ENCODE data around the gene GRIA3.
A peak's percentile ranks its signal among the peaks of the same experiment; 100 is the strongest.

Gene GRIA3

DNA sequence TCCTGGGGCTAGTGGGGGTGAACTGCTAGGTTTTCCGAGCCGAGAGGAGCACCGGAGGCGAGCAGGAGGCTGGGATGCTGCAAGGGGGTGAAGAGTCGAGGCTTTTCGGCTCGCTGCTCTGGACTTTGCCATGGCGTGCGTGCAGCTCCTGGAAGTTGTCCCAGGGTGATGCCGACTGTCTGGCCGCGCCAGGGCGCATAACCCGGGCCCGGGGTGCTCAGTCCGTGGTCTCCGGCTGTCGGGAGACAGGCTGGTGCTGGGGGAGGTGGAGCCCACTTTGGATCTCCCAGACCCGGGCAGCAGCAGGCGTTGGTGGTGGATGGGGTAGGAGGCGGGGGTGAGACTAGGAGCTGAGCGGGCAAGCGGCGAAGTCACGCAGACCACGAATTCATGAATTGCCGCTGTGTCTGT, 793 bp downstream of the GRIA3 start:
- no peak overlapping the region for H3K23ac ChIP-seq (ENCODE audit: low read length)
- H2AK5ac ChIP-seq (ENCODE audit: low read length), result no peak overlapping the region
- H3K4me3 ChIP-seq (ENCODE audit: low read depth, low read length), result no peak overlapping the region
- no CpG with 5 or more reads among the region's 27 CpGs for WGBS (ENCODE audit: extremely low coverage, insufficient coverage, insufficient read length)
- no peak overlapping the region for H2BK12ac ChIP-seq (ENCODE audit: low read length)
- H3K27me3 ChIP-seq (ENCODE audit: insufficient read depth, low read length), result peaks cover 11% of the 10 kb centered on the region
- H3K14ac ChIP-seq (ENCODE audit: low read length), result no peak overlapping the region
- no peak overlapping the region for H2BK120ac ChIP-seq (ENCODE audit: insufficient read depth, low read length, poor library complexity)
- H3K4me1 ChIP-seq (ENCODE audit: control insufficient read depth in 1 of 2, insufficient read depth in 2 of 2, low read length in 2 of 2), result no peaks in the 10 kb centered on the region
- H4K91ac ChIP-seq (ENCODE audit: low read depth, low read length), result no peak overlapping the region
- H3K36me3 ChIP-seq (ENCODE audit: control insufficient read depth in 1 of 2, insufficient read depth in 2 of 2, low read length in 2 of 2), result no peaks in the 10 kb centered on the region
- no peak overlapping the region for H3K4ac ChIP-seq (ENCODE audit: low read depth, low read length)
- no peak overlapping the region for H2AFZ ChIP-seq (ENCODE audit: insufficient read depth, low read length, poor library complexity)
- H3K9me3 ChIP-seq (ENCODE audit: insufficient read depth, low read depth, low read length), result no peaks in the 10 kb centered on the region
- no peak for DNase-seq
- no peak overlapping the region for H2BK5ac ChIP-seq (ENCODE audit: low read depth, low read length, poor library complexity)
- no peaks in the 10 kb centered on the region for H3K79me1 ChIP-seq (ENCODE audit: low read length)
- no peak overlapping the region for H4K8ac ChIP-seq (ENCODE audit: low read depth, low read length)
- H3K4me2 ChIP-seq (ENCODE audit: low read length), result peak overlapping the region; percentile 76
- H3K27ac ChIP-seq (ENCODE audit: low read depth, low read length), result no peak overlapping the region
- no peak overlapping the region for H4K12ac ChIP-seq (ENCODE audit: low read depth, low read length)
- no peak overlapping the region for H3K9ac ChIP-seq (ENCODE audit: low read length)
- no peaks in the 10 kb centered on the region for H3K79me2 ChIP-seq (ENCODE audit: control insufficient read depth, insufficient read depth, low read length, poor library complexity)
- H3K18ac ChIP-seq (ENCODE audit: low read length), result no peak overlapping the region

DNA sequence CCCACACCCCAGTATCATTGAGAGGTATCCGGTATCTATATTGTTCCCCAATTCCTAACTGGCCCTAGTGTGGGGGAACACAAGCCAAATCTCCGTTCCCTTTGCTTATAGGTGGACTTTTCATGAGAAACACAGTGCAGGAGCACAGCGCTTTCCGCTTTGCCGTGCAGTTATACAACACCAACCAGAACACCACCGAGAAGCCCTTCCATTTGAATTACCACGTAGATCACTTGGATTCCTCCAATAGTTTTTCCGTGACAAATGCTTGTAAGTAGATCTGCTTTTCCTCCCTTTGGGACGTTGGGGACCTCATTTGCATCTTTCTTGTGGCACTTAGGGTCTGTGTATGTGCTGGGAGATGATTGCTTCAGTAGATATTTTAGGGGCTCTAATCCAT, 1.6 kb downstream of the GRIA3 start:
- H3K79me1 ChIP-seq (ENCODE audit: low read length), result no peaks in the 10 kb centered on the region
- no peak for DNase-seq
- no peak overlapping the region for H2BK120ac ChIP-seq (ENCODE audit: insufficient read depth, low read length, poor library complexity)
- H3K4ac ChIP-seq (ENCODE audit: low read depth, low read length), result no peak overlapping the region
- no peaks in the 10 kb centered on the region for H3K79me2 ChIP-seq (ENCODE audit: control insufficient read depth, insufficient read depth, low read length, poor library complexity)
- no peak overlapping the region for H2BK5ac ChIP-seq (ENCODE audit: low read depth, low read length, poor library complexity)
- peaks cover 11% of the 10 kb centered on the region for H3K27me3 ChIP-seq (ENCODE audit: insufficient read depth, low read length)
- H4K12ac ChIP-seq (ENCODE audit: low read depth, low read length), result no peak overlapping the region
- H2BK12ac ChIP-seq (ENCODE audit: low read length), result no peak overlapping the region
- H3K36me3 ChIP-seq (ENCODE audit: control insufficient read depth in 1 of 2, insufficient read depth in 2 of 2, low read length in 2 of 2), result no peaks in the 10 kb centered on the region
- no peak overlapping the region for H3K14ac ChIP-seq (ENCODE audit: low read length)
- H2AFZ ChIP-seq (ENCODE audit: insufficient read depth, low read length, poor library complexity), result no peak overlapping the region
- no peak overlapping the region for H3K4me3 ChIP-seq (ENCODE audit: low read depth, low read length)
- H4K91ac ChIP-seq (ENCODE audit: low read depth, low read length), result no peak overlapping the region
- H3K9me3 ChIP-seq (ENCODE audit: insufficient read depth, low read depth, low read length), result no peaks in the 10 kb centered on the region
- H3K4me2 ChIP-seq (ENCODE audit: low read length), result no peak overlapping the region
- H3K4me1 ChIP-seq (ENCODE audit: control insufficient read depth in 1 of 2, insufficient read depth in 2 of 2, low read length in 2 of 2), result no peaks in the 10 kb centered on the region
- H4K8ac ChIP-seq (ENCODE audit: low read depth, low read length), result no peak overlapping the region
- no peak overlapping the region for H3K18ac ChIP-seq (ENCODE audit: low read length)
- H3K27ac ChIP-seq (ENCODE audit: low read depth, low read length), result no peak overlapping the region
- WGBS (ENCODE audit: extremely low coverage, insufficient coverage, insufficient read length), result no CpG with 5 or more reads among the region's 9 CpGs
- no peak overlapping the region for H3K9ac ChIP-seq (ENCODE audit: low read length)
- H3K23ac ChIP-seq (ENCODE audit: low read length), result no peak overlapping the region
- no peak overlapping the region for H2AK5ac ChIP-seq (ENCODE audit: low read length)

DNA sequence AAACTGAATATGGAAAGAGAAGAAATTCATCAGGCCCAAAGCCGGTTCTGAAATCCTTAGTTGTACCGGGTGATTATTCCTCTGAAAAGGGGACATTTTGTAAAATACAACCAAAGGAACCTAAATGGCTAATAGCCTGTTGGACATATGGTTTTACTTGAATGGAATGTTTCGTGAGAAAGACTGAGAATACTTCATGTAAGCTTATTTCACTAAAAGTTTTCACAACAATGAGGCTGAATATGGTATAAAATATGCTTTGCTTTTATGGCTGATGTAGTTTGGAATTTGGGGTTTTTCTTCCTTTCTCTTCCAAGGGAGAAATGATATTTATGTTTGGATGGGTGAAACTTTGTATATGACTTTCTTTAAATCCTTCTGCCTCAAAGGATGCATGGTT, 2.7 kb downstream of the GRIA3 start:
- H3K4me2 ChIP-seq (ENCODE audit: low read length), result no peak overlapping the region
- no peak overlapping the region for H3K4ac ChIP-seq (ENCODE audit: low read depth, low read length)
- H3K4me1 ChIP-seq (ENCODE audit: control insufficient read depth in 1 of 2, insufficient read depth in 2 of 2, low read length in 2 of 2), result no peaks in the 10 kb centered on the region
- no peak overlapping the region for H2AFZ ChIP-seq (ENCODE audit: insufficient read depth, low read length, poor library complexity)
- no peaks in the 10 kb centered on the region for H3K79me1 ChIP-seq (ENCODE audit: low read length)
- H3K4me3 ChIP-seq (ENCODE audit: low read depth, low read length), result no peak overlapping the region
- WGBS (ENCODE audit: extremely low coverage, insufficient coverage, insufficient read length), result no CpG with 5 or more reads among the region's 3 CpGs
- no peak overlapping the region for H3K18ac ChIP-seq (ENCODE audit: low read length)
- H4K12ac ChIP-seq (ENCODE audit: low read depth, low read length), result no peak overlapping the region
- H3K9ac ChIP-seq (ENCODE audit: low read length), result no peak overlapping the region
- no peak overlapping the region for H4K8ac ChIP-seq (ENCODE audit: low read depth, low read length)
- H3K23ac ChIP-seq (ENCODE audit: low read length), result no peak overlapping the region
- no peak overlapping the region for H2BK12ac ChIP-seq (ENCODE audit: low read length)
- H3K27me3 ChIP-seq (ENCODE audit: insufficient read depth, low read length), result peaks cover 11% of the 10 kb centered on the region
- H2BK5ac ChIP-seq (ENCODE audit: low read depth, low read length, poor library complexity), result no peak overlapping the region
- DNase-seq, result no peak
- H4K91ac ChIP-seq (ENCODE audit: low read depth, low read length), result no peak overlapping the region
- H2BK120ac ChIP-seq (ENCODE audit: insufficient read depth, low read length, poor library complexity), result no peak overlapping the region
- no peak overlapping the region for H3K27ac ChIP-seq (ENCODE audit: low read depth, low read length)
- H3K9me3 ChIP-seq (ENCODE audit: insufficient read depth, low read depth, low read length), result no peaks in the 10 kb centered on the region
- H3K14ac ChIP-seq (ENCODE audit: low read length), result no peak overlapping the region
- no peaks in the 10 kb centered on the region for H3K79me2 ChIP-seq (ENCODE audit: control insufficient read depth, insufficient read depth, low read length, poor library complexity)
- H3K36me3 ChIP-seq (ENCODE audit: control insufficient read depth in 1 of 2, insufficient read depth in 2 of 2, low read length in 2 of 2), result no peaks in the 10 kb centered on the region
- no peak overlapping the region for H2AK5ac ChIP-seq (ENCODE audit: low read length)

DNA sequence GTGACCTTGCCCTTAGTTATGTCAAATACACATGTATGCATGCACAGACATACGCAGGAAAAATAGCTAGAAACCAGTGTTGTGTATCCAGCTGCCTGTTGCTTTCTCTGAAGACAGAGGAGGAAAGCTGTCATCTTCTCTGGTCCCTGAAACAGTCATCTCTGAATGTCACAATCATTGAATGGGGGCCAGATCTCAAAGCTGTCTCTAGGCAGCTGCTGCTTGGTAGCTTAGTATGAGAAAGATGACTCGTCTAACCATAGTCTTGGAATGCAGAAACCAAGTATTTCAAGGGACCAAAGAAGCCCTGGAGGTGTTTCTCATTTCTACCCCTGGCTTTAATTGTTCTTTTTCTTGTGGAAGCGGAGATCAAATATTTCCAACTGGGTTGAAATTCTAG, 4.0 kb downstream of the GRIA3 start:
- WGBS (ENCODE audit: extremely low coverage, insufficient coverage, insufficient read length), result no CpG with 5 or more reads among the region's 3 CpGs

More for the DNA sequence above, 4.0 kb downstream of the GRIA3 start:
- Histone ChIP-seq H4K91ac (ENCODE audit: low read depth, low read length) (no peak overlapping the region), H3K9ac (ENCODE audit: low read length) (no peak overlapping the region), H2BK12ac (ENCODE audit: low read length) (no peak overlapping the region), H3K18ac (ENCODE audit: low read length) (no peak overlapping the region), H2AK5ac (ENCODE audit: low read length) (no peak overlapping the region), H3K9me3 (ENCODE audit: insufficient read depth, low read depth, low read length) (no peaks in the 10 kb centered on the region), H3K4me2 (ENCODE audit: low read length) (no peak overlapping the region), H3K79me2 (ENCODE audit: control insufficient read depth, insufficient read depth, low read length, poor library complexity) (no peaks in the 10 kb centered on the region), H3K36me3 (ENCODE audit: control insufficient read depth in 1 of 2, insufficient read depth in 2 of 2, low read length in 2 of 2) (no peaks in the 10 kb centered on the region), H3K14ac (ENCODE audit: low read length) (no peak overlapping the region), H2BK120ac (ENCODE audit: insufficient read depth, low read length, poor library complexity) (no peak overlapping the region), H3K4me1 (ENCODE audit: control insufficient read depth in 1 of 2, insufficient read depth in 2 of 2, low read length in 2 of 2) (no peaks in the 10 kb centered on the region), H3K4ac (ENCODE audit: low read depth, low read length) (no peak overlapping the region), H3K27me3 (ENCODE audit: insufficient read depth, low read length) (peaks cover 11% of the 10 kb centered on the region), H3K4me3 (ENCODE audit: low read depth, low read length) (no peak overlapping the region), H3K23ac (ENCODE audit: low read length) (no peak overlapping the region), H4K8ac (ENCODE audit: low read depth, low read length) (no peak overlapping the region), H2BK5ac (ENCODE audit: low read depth, low read length, poor library complexity) (no peak overlapping the region), H4K12ac (ENCODE audit: low read depth, low read length) (no peak overlapping the region), H3K79me1 (ENCODE audit: low read length) (no peaks in the 10 kb centered on the region), H3K27ac (ENCODE audit: low read depth, low read length) (no peak overlapping the region), H2AFZ (ENCODE audit: insufficient read depth, low read length, poor library complexity) (no peak overlapping the region)
- DNase-seq, result no peak
